GM12878 (cell line): ENCODE results near the gene MTFMT. TPM values are rescaled to one million over a fixed set of nuclear protein-coding genes. Genes with fewer than 3 reads are reported as not detected.

Experiments
- ATAC-seq: fragments of 200-7000 bp; cut with Tn5 transposase; 3 replicates; pipeline ENCODE4 v1.9.1; 2020; ENCODE audit warnings: mild to moderate bottlenecking, moderate library complexity
- BruUV-seq: library from RNA; stranded (reverse); fragments of 400-500 nt; replicated peaks from 2 replicates; lab custom pipeline; 2021; lab: Mats Ljungman, UMichigan
- CTCF ChIA-PET: fragments of 300-600 bp; sonication (Branson Sonifier 250); formaldehyde crosslinking; extraction: SDS; loops from one replicate; lab custom pipeline; 2021; ENCODE audit warnings: inconsistent platforms; lab: Yijun Ruan, JAX
- POLR2A ChIA-PET: fragments of 350-600 bp; formaldehyde crosslinking; extraction: SDS; loops from one replicate; lab custom pipeline; 2021; ENCODE audit warnings: inconsistent platforms; lab: Charles Lee
- RAD21 ChIA-PET: fragments of 300-600 bp; sonication (Branson Sonifier 250); formaldehyde crosslinking; loops from one replicate; lab custom pipeline; 2023; ENCODE audit warnings: antibody characterized with exemption; ENCODE audit not compliant: unreplicated experiment; lab: Charles Lee
- SMC1A ChIA-PET: fragments of 300-600 bp; sonication (Branson Sonifier 250); formaldehyde crosslinking; loops from one replicate; lab custom pipeline; 2023; ENCODE audit not compliant: unreplicated experiment, uncharacterized antibody; lab: Charles Lee
- DNase-seq: peaks from one replicate; pipeline ENCODE4 v3.0.0-alpha.2; 2011; ENCODE audit warnings: low read depth, low spot score
- FAIRE-seq: peaks from 3 replicates; lab custom pipeline; 2011; peaks lifted over from hg19 to GRCh38; lab: Jason Lieb, UNC
- H2AFZ ChIP-seq: 2 replicates; pipeline ENCODE4 v1.6.0; 2011; ENCODE audit warnings: low read depth, low read length, control low read depth; ENCODE audit not compliant: control insufficient read depth
- H3K27ac ChIP-seq: 2 replicates; pipeline ENCODE4 v1.5.1; 2011; ENCODE audit warnings: control low read depth; ENCODE audit not compliant: control insufficient read depth, insufficient read depth
- H3K27me3 ChIP-seq, 2 experiments: replicated peaks in 1 of 2; 2 replicates each; pipeline versions ENCODE4 v1.6.0 to v1.6.1; 2011; ENCODE audit warnings: low read length in 1 of 2; ENCODE audit not compliant: control insufficient read depth in 2 of 2, insufficient read depth in 2 of 2
- H3K36me3 ChIP-seq, 2 experiments: 2 replicates each; pipeline ENCODE4 v1.5.1; 2011; ENCODE audit warnings: low read length in 1 of 2; ENCODE audit not compliant: control insufficient read depth in 2 of 2, insufficient read depth in 2 of 2
- H3K4me1 ChIP-seq: 2 replicates; pipeline ENCODE4 v1.6.1; 2011; ENCODE audit warnings: mild to moderate bottlenecking, low read length, moderate library complexity, mixed read lengths; ENCODE audit not compliant: control insufficient read depth, insufficient read depth
- H3K4me2 ChIP-seq: 2 replicates; pipeline ENCODE4 v1.6.0; 2011; ENCODE audit warnings: control low read depth; ENCODE audit not compliant: control insufficient read depth, insufficient read depth
- H3K4me3 ChIP-seq: fragments of 200-600 bp; sonication (generic); 2 replicates; pipeline ENCODE4 v1.5.1; 2016
- H3K79me2 ChIP-seq: 2 replicates; pipeline ENCODE4 v1.6.0; 2011; ENCODE audit warnings: low read length; ENCODE audit not compliant: control insufficient read depth, insufficient read depth
- H3K9ac ChIP-seq: 2 replicates; pipeline ENCODE4 v1.8.0; 2011; ENCODE audit warnings: low read length, control low read depth, mixed read lengths; ENCODE audit not compliant: control insufficient read depth, insufficient read depth
- H3K9me3 ChIP-seq: replicated peaks from 3 replicates; pipeline ENCODE4 v1.5.1; 2011; ENCODE audit warnings: mild to moderate bottlenecking, low read length; ENCODE audit not compliant: control insufficient read depth, insufficient read depth
- H4K20me1 ChIP-seq: 2 replicates; pipeline ENCODE4 v1.6.0; 2011; ENCODE audit not compliant: control insufficient read depth, insufficient read depth
- ATF7 ChIP-seq: fragments of 450-650 bp; IDR thresholded peaks from 2 replicates; pipeline ENCODE4 v1.6.1; 2016; ENCODE audit warnings: low read depth, mild to moderate bottlenecking
- CBX3 ChIP-seq: fragments of 200-600 bp; sonication (generic); IDR thresholded peaks from 2 replicates; pipeline ENCODE4 v1.6.1; 2016; ENCODE audit warnings: low read depth, borderline replicate concordance
- CHD2 ChIP-seq: IDR thresholded peaks from 2 replicates; pipeline ENCODE4 v1.6.1; 2011; ENCODE audit warnings: low read depth, low read length, improper control_type of control experiment, borderline replicate concordance
- DPF2 ChIP-seq: fragments of 450-650 bp; IDR thresholded peaks from 2 replicates; pipeline ENCODE4 v1.6.1; 2017; ENCODE audit warnings: mild to moderate bottlenecking
- ESRRA ChIP-seq: IDR thresholded peaks from 2 replicates; pipeline ENCODE4 v1.6.1; 2012; ENCODE audit warnings: mild to moderate bottlenecking, low read length, improper control_type of control experiment
- ETV6 ChIP-seq, 2 experiments: fragments of 450-650 bp in 1 of 2; IDR thresholded peaks in 1 of 2; conservative IDR thresholded peaks in 1 of 2; 2 replicates each; pipeline ENCODE4 v1.6.1; 2014; ENCODE audit warnings: antibody characterized with exemption in 1 of 2, borderline replicate concordance in 1 of 2, low read depth in 1 of 2, mild to moderate bottlenecking in 1 of 2, moderate library complexity in 1 of 2
- HDGF ChIP-seq: fragments of 450-650 bp; IDR thresholded peaks from 2 replicates; pipeline ENCODE4 v1.6.1; 2016; ENCODE audit warnings: antibody characterized with exemption
- JUND ChIP-seq: IDR thresholded peaks from 2 replicates; pipeline ENCODE4 v1.6.1; 2012; ENCODE audit warnings: low read depth, mild to moderate bottlenecking, low read length, improper control_type of control experiment, moderate library complexity
- MTA3 ChIP-seq: IDR thresholded peaks from 2 replicates; pipeline ENCODE4 v1.6.1; 2012; ENCODE audit warnings: low read length, inconsistent platforms, borderline replicate concordance
- POLR2A ChIP-seq: IDR thresholded peaks from 2 replicates; pipeline ENCODE4 v1.6.1; 2011; ENCODE audit warnings: low read depth, mild to moderate bottlenecking, low read length
- RB1 ChIP-seq: fragments of 450-650 bp; formaldehyde crosslinking; IDR thresholded peaks from 2 replicates; pipeline ENCODE4 v1.6.1; 2017; ENCODE audit warnings: mild to moderate bottlenecking, borderline replicate concordance
- RBBP5 ChIP-seq: fragments of 200-600 bp; sonication (generic); conservative IDR thresholded peaks from 2 replicates; pipeline ENCODE4 v1.6.1; 2016
- SMARCA5 ChIP-seq: fragments of 450-650 bp; IDR thresholded peaks from 2 replicates; pipeline ENCODE4 v1.6.1; 2017; ENCODE audit warnings: mild to moderate bottlenecking
- SRF ChIP-seq, 2 experiments: IDR thresholded peaks; 2 replicates each; pipeline ENCODE4 v1.6.1; 2011; ENCODE audit warnings: low read depth in 2 of 2, low read length in 2 of 2, mild to moderate bottlenecking in 1 of 2, moderate library complexity in 1 of 2
- TAF1 ChIP-seq: IDR thresholded peaks from 2 replicates; pipeline ENCODE4 v1.6.1; 2011; ENCODE audit warnings: mild to moderate bottlenecking, low read depth, low read length, borderline replicate concordance
- TCF7 ChIP-seq: IDR thresholded peaks from 2 replicates; pipeline ENCODE4 v1.6.1; 2014; ENCODE audit warnings: antibody characterized with exemption, borderline replicate concordance
- ZBED1 ChIP-seq: IDR thresholded peaks from 2 replicates; pipeline ENCODE4 v1.6.1; 2016; ENCODE audit warnings: borderline replicate concordance
- ZSCAN29 ChIP-seq: fragments of 450-650 bp; IDR thresholded peaks from 2 replicates; pipeline ENCODE4 v1.6.1; 2017; ENCODE audit warnings: mild to moderate bottlenecking, moderate library complexity
- WGBS: methylation state at CpG from one replicate; pipeline ENCODE4 v1.1.6; 2016; ENCODE audit warnings: low lambda C conversion rate; ENCODE audit not compliant: insufficient replicate concordance, insufficient coverage; ENCODE audit errors: missing lambda C conversion rate; 5-methylcytosine and 5-hydroxymethylcytosine counted together
- in situ Hi-C: fragments of 300-500 bp; cut with MboI; formaldehyde crosslinking; loops from 9 replicates; pipeline ENCODE4 v1.14.3; 2018; ENCODE audit warnings: mixed read lengths
- intact Hi-C: fragments of 100-400 bp; cut with micrococcal nuclease; formaldehyde crosslinking; loops from one replicate; pipeline ENCODE4 v1.14.2; 2022; ENCODE audit not compliant: unreplicated experiment
- polyA plus RNA-seq, 11 experiments: library from polyadenylated mRNA; depleted of rRNA in 4 of 11; unstranded in 6 of 11; stranded (reverse) in 5 of 11; fragments of >200 nt; fragmentation: Nextera tagmentation in 4 of 11; fragmentation: Illumina TruSeq in 1 of 11; extraction: Ambion mirVana in 4 of 11; extraction: Trizol in 1 of 11; gene quantifications; 1 replicate in 1 of 11; 2 replicates in 10 of 11; pipeline versions ENCODE4 v1.2.1 to v1.2.3, GENCODE V29; 2011 to 2016; ENCODE audit warnings: inconsistent platforms in 2 of 11, missing spikeins in 2 of 11, low read depth in 1 of 11
- total RNA-seq, 4 experiments: library from RNA; depleted of rRNA in 3 of 4; stranded (reverse); fragments of >200 nt in 3 of 4; fragmentation: Illumina TruSeq in 1 of 4; extraction: Trizol in 1 of 4; gene quantifications; 2 replicates each; pipeline versions ENCODE4 v1.2.1 to v1.2.3, GENCODE V29; 2013 to 2021
- TF ChIP-seq, protein P1 (sequence below): fragments of 450-650 bp; IDR thresholded peaks from 2 replicates; pipeline ENCODE4 v1.6.1; 2016; ENCODE audit warnings: mild to moderate bottlenecking
- TF ChIP-seq, protein P2 (sequence below): fragments of 450-650 bp; conservative IDR thresholded peaks from 2 replicates; pipeline ENCODE4 v1.6.1; 2017; ENCODE audit warnings: mild to moderate bottlenecking, moderate library complexity

MTFMT gene
- total and polyA plus RNA-seq, 10 of the 15 experiments (the other 5 are each of a cell fraction or from before 2014, with no cell fraction given), result 1.7 to 29.8 (median 17.4) TPM

DNA sequence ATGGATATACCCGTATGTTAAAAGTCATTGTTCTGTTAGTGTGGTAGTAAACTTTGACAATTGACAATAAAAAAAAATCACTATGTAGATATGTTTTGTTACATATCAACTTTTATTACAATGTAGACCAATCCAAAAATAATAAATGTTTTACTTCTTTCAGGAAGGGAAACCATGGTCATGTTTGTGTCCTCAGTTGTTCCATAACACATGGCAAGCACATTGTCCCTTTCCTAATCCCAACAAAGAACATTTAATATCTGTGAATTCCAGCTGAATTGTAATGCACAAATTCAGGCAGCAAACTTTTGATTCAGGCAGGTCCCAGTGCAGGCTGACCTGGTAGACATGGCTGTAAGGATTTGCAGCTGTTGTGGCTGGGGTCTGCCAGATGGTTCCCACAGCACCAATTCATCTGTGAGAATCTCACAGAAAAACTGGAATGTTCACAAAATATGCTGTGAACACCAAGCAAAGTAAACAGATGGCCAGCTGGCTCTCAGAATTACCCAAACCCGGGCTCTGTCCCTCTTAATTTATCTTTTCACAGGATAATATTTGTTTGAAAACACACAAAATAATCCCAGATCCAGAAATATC lies 37.8 kb downstream of the MTFMT start:
- peaks cover 23% of the 10 kb centered on the region for H3K79me2 ChIP-seq
- ChIA-PET CTCF (interaction anchor here (0.9 to 2.5 kb wide), 4 partner anchors 9 to 43 kb away, joined by 3 to 11 read pairs (median 4); no protein-coding TSS in a partner anchor), RAD21 (no interaction called here), SMC1A (interaction anchor here (0.6 to 1.2 kb wide), 3 partner anchors 8 to 1200 kb away, joined by 3 to 4 read pairs (median 4); no protein-coding TSS in a partner anchor), POLR2A (interaction anchor here (0.6 kb wide), 1 partner anchor 110 kb away, joined by 3 read pairs; no protein-coding TSS in a partner anchor)
- H3K27ac ChIP-seq, result no peak overlapping the region
- FAIRE-seq, result no peak
- H3K9ac ChIP-seq, result no peak overlapping the region
- no peaks in the 10 kb centered on the region for H3K9me3 ChIP-seq
- H2AFZ ChIP-seq, result no peak overlapping the region
- H3K27me3 ChIP-seq, result no peaks in the 10 kb centered on the region
- no peaks in the 10 kb centered on the region for H4K20me1 ChIP-seq
- H3K36me3 ChIP-seq, result no peaks in the 10 kb centered on the region
- no peak overlapping the region for H3K4me3 ChIP-seq
- BruUV-seq, result no TSS peak
- H3K4me1 ChIP-seq, result no peaks in the 10 kb centered on the region; the same call in none of the 2 replicates
- ATAC-seq, result no peak
- TF ChIP-seq SMARCA5 (no peak), TAF1 (no peak), JUND (no peak), ZSCAN29 (no peak), POLR2A (no peak), RB1 (no peak), CHD2 (no peak), MTA3 (no peak), DPF2 (no peak), ETV6 (conservative IDR thresholded peaks at IDR 0.05 in 1 of 2, IDR thresholded peaks at IDR 0.05 in 1 of 2; ENCODE audit: borderline replicate concordance in 1 of 2, low read depth in 1 of 2) (no peak), CBX3 (no peak), TCF7 (no peak), ZBED1 (no peak), ESRRA (no peak), RBBP5 (no peak), SRF (IDR thresholded peaks at IDR 0.05; ENCODE audit: low read depth in 2 of 2, low read length in 2 of 2) (no peak), HDGF (no peak), ATF7 (no peak)
- TF ChIP-seq, protein P1, sequence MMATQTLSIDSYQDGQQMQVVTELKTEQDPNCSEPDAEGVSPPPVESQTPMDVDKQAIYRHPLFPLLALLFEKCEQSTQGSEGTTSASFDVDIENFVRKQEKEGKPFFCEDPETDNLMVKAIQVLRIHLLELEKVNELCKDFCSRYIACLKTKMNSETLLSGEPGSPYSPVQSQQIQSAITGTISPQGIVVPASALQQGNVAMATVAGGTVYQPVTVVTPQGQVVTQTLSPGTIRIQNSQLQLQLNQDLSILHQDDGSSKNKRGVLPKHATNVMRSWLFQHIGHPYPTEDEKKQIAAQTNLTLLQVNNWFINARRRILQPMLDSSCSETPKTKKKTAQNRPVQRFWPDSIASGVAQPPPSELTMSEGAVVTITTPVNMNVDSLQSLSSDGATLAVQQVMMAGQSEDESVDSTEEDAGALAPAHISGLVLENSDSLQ, result no peak
- TF ChIP-seq, protein P2, sequence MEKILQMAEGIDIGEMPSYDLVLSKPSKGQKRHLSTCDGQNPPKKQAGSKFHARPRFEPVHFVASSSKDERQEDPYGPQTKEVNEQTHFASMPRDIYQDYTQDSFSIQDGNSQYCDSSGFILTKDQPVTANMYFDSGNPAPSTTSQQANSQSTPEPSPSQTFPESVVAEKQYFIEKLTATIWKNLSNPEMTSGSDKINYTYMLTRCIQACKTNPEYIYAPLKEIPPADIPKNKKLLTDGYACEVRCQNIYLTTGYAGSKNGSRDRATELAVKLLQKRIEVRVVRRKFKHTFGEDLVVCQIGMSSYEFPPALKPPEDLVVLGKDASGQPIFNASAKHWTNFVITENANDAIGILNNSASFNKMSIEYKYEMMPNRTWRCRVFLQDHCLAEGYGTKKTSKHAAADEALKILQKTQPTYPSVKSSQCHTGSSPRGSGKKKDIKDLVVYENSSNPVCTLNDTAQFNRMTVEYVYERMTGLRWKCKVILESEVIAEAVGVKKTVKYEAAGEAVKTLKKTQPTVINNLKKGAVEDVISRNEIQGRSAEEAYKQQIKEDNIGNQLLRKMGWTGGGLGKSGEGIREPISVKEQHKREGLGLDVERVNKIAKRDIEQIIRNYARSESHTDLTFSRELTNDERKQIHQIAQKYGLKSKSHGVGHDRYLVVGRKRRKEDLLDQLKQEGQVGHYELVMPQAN, result no peak
- intact Hi-C loops, result loop anchor here (2.0 kb wide), 1 partner anchor 37 kb away; the partner anchor contains the start of gene MTFMT
- no peak for DNase-seq
- in situ Hi-C loops, result no loop called here
- WGBS, result 93% methylated on average over 2 of the region's 2 CpGs
- no peak overlapping the region for H3K4me2 ChIP-seq
